NCI-H1694 (cell line): ENCODE data around the gene DUSP28.

ENCODE experiments used
- DNase-seq: peaks from one replicate; lab custom pipeline; 2025; lab: John Stamatoyannopoulos, UW

Gene DUSP28

GRCh38 chr2:240600451-240600961 lies 40.3 kb downstream of the DUSP28 start:
- DNase-seq, result no peak

GRCh38 chr2:240601061-240601830 lies 41.1 kb downstream of the DUSP28 start:
- DNase-seq, result no peak

GRCh38 chr2:240601831-240602160 lies 41.6 kb downstream of the DUSP28 start:
- no peak for DNase-seq

GRCh38 chr2:240602266-240603050 lies 42.3 kb downstream of the DUSP28 start:
- no peak for DNase-seq

GRCh38 chr2:240603081-240603835 lies 43.1 kb downstream of the DUSP28 start:
- DNase-seq, result no peak

GRCh38 chr2:240603846-240604245 lies 43.7 kb downstream of the DUSP28 start:
- DNase-seq, result no peak

- no peak for DNase-seq
Observed at GRCh38 chr2:240604291-240604938, 44.3 kb downstream of the DUSP28 start.

GRCh38 chr2:240604939-240605716 lies 45.0 kb downstream of the DUSP28 start:
- no peak for DNase-seq

- DNase-seq, result no peak
Observed at GRCh38 chr2:240605867-240606743, 45.9 kb downstream of the DUSP28 start.

GRCh38 chr2:240611601-240612210 lies 51.5 kb downstream of the DUSP28 start:
- no peak for DNase-seq
